GM04504 (cell line): ENCODE data around the gene HRC.
"Not testable (repeated sequence)": the region's sequence is repeated elsewhere in the genome, so short reads cannot be mapped to it uniquely, and the experiment has no call there.

ENCODE experiments used
- DNase-seq: peaks from one replicate; pipeline ENCODE4 v3.0.0-alpha.2; 2012; ENCODE audit warnings: low read depth

HRC gene, protein sequence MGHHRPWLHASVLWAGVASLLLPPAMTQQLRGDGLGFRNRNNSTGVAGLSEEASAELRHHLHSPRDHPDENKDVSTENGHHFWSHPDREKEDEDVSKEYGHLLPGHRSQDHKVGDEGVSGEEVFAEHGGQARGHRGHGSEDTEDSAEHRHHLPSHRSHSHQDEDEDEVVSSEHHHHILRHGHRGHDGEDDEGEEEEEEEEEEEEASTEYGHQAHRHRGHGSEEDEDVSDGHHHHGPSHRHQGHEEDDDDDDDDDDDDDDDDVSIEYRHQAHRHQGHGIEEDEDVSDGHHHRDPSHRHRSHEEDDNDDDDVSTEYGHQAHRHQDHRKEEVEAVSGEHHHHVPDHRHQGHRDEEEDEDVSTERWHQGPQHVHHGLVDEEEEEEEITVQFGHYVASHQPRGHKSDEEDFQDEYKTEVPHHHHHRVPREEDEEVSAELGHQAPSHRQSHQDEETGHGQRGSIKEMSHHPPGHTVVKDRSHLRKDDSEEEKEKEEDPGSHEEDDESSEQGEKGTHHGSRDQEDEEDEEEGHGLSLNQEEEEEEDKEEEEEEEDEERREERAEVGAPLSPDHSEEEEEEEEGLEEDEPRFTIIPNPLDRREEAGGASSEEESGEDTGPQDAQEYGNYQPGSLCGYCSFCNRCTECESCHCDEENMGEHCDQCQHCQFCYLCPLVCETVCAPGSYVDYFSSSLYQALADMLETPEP

DNA sequence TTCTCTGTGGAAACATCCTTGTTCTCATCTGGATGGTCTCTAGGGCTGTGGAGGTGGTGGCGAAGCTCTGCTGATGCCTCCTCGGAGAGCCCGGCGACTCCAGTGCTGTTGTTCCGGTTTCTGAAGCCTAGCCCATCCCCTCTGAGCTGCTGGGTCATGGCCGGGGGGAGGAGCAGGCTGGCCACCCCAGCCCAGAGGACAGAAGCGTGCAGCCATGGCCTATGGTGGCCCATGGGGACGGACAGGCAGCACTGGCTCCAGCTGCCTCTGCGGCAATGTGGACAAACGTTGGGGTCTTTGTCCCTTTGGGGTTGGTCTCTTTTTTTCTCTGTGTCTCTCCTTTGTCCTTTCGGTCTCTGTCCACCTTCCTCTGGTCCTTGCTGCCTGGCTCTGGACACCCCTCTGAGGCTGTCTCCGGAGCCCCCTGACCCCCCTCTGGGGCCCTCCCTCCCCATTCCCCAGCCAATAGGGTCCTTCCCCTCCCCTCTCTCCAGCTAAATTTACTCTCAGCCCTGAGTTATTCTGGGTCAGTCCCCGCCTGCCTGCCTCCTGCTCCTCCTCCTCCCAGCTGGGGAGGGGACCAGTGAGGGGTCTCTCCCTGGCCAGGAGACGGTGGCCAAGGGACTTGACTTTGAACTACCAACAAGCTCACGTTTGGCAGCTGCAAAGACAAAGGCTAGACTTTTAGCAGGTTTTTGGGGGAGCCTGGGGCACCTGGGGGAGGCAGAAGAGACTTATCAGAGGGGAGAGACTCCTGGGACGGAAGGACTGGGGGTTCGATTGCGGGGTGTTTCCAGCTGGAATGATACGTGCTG lies at the start of gene HRC:
Gene HRC, minus strand, starts transcription at position 392 of the 815 bp plus-strand sequence. Its CDS starts 159 bp downstream, at position 233.
- DNase-seq = no peak

DNA sequence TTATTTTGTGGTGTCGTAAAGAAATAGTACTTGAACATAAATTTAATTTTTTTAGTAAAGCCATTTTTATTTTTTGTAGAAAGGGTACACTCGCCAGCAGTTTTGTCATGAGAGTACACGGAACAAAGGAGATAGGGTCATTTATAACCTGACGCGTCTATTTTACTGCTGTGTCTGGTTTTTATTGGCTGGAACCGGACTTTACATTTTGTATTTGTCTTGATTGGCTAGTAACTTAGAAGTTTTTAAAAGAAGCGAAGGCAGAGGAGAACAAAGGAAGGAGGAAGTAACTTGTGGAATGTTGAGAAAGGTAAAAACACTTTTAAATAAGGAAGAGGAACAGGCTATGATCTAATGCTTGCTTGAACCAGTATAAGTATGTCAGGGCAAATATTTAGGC lies 45.8 kb upstream of the HRC start:
- no peak for DNase-seq

DNA sequence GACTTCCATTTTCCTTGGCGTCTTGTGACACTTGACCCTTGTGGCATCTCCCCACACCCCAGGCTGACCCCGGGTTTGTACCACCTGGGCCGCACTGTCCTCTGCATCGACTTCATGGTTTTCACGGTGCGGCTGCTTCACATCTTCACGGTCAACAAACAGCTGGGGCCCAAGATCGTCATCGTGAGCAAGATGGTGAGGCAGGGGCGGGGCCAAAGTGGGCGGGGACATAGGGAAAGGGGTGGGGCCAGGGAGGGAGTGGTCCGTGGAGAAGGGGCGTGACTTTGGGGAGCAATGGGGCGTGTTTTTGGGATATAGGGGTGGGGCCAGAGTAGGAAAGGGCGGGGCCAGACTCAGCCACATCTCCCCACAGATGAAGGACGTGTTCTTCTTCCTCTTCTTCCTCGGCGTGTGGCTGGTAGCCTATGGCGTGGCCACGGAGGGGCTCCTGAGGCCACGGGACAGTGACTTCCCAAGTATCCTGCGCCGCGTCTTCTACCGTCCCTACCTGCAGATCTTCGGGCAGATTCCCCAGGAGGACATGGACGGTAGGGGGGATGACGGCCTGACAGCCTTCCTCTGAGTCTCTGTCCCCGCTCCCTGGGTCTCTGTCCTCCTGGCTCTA lies 45.2 kb upstream of the HRC start:
- DNase-seq = no peak

DNA sequence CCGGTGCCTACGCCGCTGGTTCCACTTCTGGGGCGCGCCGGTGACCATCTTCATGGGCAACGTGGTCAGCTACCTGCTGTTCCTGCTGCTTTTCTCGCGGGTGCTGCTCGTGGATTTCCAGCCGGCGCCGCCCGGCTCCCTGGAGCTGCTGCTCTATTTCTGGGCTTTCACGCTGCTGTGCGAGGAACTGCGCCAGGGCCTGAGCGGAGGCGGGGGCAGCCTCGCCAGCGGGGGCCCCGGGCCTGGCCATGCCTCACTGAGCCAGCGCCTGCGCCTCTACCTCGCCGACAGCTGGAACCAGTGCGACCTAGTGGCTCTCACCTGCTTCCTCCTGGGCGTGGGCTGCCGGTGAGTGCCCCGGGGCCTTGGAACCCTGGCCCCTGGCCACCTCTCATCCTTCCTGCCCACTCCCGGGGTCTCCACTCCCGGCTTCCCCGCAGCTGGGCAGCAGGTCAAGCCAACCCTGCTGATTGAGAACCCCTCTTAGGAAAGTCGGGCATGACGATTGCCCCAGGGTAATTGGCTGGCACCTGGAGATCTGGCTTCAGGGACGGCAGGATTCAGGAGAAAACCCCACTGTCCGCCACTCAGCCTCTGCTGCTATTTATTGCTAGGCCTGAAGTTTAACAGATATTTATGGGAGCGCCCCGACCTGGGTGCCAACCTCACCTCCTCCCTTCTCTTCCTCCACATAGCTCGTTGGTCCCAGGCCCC lies 41.5 kb upstream of the HRC start:
- DNase-seq = no peak

DNA sequence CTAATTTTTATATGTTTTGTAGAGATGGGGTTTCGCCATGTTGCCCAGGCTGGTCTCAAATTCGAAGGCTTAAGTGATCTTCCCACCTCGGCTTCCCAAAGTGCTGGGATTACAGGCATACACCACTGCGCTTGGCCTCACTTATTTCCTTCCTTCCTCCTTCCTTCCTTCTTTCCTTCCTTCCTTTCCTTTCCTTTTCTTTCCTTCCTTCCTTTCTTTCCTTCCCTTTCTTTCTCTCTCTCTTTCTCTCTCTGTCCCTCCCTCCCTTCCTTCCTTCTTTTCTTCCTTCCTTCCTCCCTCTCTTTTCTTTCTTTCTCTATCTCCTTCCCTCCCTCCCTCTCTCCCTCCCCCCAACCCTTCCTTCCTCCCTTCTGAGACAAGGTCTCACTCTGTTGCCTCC lies 39.2 kb upstream of the HRC start:
- DNase-seq = no peak

DNA sequence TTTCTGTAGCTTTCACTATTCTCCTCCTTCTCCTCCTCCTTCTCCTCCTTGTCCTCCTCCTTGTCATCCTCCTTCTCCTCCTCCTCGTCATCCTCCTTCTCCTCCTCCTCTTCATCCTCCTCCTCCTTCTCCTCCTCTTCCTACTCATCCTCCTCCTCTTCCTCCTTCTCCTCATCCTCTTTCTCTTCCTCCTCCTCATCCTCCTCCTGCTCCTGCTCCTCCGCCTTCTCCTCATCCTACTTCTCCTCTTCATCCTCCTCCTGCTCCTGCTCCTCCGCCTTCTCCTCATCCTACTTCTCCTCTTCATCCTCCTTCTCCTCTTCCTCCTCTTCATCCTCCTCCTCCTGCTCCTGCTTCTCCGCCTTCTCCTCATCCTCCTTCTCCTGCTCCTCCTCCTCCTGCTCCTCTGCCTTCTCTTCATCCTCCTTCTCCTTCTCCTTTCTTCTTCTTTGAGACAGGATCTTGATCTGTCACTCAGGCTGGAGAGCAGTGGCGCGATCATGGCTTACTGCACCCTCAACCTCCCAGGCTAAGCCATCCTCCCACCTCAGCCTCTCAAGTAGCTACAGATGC lies 38.7 kb upstream of the HRC start:
- DNase-seq = no peak

DNA sequence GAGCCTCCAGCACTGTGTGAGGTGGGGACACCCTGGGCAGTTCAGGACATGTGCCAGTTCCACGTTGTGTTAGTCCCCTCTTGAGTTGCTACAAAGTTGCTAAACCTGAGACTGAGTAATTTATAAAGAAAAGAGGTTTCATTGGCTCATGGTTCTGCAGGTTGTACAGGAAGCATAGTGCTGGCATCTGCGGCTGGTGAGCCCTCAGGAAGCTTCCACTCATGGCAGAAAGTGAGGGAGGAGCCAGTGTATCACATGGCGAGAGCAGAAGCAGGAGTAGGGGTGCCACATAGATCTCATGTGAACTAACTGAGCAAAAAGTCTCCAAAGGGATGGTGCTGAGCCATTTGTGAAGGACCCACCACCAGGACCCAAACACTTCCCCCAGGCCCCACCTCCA lies 35.6 kb upstream of the HRC start:
- no peak for DNase-seq

DNA sequence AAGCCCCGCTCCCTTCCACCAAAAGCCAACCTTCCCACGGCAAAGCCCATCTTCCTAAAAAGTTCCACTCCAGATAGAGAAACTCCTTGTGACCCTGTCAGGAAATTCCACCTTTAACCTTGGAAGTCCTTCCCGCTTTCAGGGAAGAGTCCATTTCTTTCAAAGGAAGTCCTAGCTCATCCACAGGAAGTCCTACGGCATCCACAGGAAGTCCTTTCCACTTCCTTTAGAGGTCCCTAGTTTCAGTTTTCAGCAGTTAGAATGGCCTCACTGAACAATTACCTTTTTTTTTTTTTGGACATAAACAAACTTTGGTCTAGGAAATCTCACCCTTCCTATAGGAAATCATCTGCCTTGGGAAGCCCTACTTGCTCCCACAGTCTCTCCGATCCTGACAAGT lies 34.1 kb upstream of the HRC start:
- DNase-seq = no peak

DNA sequence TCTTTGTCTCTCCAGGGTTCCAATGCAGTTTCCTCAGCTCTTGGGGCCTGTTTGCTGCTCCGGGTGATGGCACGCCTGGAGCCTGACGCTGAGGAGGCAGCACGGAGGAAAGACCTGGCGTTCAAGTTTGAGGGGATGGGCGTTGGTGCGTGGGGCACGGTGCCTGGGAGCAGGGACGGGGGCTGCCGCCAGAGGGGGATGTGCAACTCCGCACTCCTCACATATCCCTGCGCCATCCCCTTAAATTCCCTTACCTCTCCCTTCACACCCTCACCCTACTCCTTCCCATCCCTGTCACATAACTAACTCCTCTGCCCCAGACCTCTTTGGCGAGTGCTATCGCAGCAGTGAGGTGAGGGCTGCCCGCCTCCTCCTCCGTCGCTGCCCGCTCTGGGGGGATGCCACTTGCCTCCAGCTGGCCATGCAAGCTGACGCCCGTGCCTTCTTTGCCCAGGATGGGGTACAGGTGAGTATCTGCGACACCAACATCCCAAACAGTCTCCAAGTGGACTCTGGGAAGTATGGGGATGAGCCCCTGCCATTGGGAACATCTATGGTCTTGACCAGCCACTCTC lies 33.5 kb upstream of the HRC start:
- DNase-seq = no peak

DNA sequence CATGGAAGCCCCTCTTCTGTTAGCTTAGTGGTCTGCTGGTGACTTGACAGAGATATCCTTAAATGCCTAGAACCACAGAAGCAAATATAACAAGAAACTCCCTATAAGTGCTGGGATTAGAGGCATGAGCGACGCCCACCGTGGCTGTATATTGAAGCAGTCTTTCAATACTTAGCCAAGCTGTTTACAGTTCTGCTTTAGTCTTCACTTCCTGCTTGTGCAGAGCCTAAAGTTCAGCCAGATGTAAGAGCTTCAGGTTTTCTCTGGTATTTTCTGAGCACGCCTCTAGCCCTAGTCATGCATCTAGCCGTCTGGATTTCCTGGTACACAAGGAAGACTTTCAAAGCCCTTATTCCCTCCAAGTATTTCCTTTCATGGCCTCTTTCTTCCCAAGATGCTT lies 30.9 kb upstream of the HRC start:
- no peak for DNase-seq

DNA sequence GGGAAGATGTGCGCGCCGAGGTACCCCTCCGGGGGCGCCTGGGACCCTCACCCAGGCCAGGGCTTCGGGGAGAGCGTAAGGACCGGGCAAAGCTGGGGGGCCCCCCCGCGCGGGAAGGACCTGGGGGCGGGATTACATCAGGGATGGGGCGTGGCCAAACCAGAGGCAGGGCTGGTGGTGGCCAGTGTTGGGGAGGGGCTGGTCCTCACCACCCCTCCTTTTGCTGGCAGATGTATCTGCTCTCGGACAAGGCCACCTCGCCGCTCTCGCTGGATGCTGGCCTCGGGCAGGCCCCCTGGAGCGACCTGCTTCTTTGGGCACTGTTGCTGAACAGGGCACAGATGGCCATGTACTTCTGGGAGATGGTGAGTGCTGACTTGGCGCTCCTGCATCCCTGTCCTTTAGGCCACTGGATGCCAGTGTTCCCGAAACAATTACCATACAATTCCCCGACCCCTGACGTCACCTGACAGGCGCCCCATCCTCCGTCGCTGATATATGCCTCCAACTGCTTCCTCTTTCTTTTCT lies 27.7 kb upstream of the HRC start:
- no peak for DNase-seq

DNA sequence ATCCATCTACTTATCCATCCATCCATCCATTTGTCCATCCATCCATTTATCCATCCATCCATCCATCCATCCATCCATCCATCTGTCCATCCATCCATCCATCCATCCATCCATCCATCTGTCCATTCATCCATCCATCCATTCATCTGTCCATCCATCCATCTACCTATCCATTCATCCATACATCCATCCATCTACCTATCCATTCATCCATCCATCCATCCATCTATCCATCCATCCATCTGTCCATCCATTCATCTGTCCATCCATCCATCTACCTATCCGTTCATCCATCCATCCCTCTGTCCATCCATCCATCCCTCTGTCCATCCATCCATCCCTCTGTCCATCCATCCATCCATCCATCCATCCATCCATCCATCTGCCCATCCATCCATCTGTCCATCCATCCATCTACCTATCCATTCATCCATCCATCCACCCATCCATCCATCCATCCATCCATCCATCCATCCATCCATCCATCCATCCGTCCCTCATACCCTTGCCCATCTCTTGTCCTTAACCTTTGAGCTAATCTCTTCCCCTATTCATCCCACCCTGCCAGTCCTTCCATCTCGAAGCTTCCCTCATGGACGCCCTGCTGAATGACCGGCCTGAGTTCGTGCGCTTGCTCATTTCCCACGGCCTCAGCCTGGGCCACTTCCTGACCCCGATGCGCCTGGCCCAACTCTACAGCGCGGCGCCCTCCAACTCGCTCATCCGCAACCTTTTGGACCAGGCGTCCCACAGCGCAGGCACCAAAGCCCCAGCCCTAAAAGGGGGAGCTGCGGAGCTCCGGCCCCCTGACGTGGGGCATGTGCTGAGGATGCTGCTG lies 27.0 kb upstream of the HRC start:
- not testable (repeated sequence) for DNase-seq

DNA sequence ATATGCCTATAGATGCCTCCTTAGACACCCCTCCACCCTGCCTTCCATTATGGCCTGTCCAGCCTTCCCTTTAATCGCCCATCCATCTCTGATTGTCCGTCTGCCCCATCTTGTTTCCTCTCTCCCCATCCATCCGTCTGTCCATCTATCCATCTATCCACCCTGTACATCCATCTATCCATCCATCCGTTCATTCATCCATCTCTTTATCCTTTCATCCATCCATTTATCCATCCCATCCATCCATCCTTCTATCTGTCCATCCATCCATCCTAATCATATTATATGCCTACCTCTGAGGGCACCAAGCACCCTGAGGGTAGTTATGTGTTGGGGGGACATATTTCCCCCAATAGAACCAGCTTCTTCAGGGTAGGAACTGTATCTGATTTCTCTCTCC lies 25.5 kb upstream of the HRC start:
- DNase-seq = no peak

DNA sequence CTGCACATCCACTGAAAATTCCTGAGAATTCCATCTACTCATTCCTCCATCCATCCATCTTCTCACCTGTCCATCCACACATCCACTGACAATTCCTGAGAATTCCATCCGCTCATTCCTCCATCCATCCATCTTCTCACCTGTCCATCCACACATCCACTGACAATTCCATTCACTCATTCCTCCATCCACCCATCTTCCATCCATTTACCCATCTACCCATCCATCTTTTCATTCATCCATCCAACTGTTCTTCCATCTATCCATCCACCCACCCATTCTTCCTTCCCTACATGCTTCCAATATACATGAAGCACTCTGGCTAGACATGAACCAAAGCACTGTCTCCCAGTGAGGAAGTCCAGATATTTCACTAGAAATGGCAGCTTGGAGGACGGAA lies 18.0 kb upstream of the HRC start:
- no peak for DNase-seq

DNA sequence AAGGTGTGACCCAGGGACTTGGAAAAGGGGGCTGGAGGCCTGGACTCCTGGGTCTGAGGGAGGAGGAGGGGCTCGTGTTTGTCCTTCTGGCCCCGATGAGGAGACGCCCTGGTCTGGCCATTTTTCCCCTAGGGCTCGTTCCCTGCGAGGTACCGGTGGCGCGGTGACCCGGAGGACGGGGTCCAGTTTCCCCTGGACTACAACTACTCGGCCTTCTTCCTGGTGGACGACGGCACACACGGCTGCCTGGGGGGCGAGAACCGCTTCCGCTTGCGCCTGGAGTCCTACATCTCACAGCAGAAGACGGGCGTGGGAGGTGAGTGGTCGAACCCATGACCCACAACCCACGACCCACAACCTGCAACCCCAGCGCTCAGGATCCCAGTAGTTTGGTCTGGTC lies 13.2 kb upstream of the HRC start:
- no peak for DNase-seq

DNA sequence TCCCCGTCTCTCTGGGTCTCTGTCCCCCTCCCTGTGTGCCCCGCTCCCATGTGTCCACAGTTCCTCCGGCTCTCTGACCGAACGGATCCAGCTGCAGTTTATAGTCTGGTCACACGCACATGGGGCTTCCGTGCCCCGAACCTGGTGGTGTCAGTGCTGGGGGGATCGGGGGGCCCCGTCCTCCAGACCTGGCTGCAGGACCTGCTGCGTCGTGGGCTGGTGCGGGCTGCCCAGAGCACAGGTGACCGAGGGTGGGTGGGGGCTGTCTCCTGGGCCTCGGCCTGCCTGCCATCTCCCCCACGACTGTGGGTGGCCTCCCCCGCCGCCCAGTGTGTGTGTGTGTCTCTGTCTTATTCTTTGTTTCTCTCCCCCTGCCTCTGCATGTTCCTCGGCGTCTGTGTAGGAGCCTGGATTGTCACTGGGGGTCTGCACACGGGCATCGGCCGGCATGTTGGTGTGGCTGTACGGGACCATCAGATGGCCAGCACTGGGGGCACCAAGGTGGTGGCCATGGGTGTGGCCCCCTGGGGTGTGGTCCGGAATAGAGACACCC lies 12.7 kb upstream of the HRC start:
- DNase-seq = no peak

DNA sequence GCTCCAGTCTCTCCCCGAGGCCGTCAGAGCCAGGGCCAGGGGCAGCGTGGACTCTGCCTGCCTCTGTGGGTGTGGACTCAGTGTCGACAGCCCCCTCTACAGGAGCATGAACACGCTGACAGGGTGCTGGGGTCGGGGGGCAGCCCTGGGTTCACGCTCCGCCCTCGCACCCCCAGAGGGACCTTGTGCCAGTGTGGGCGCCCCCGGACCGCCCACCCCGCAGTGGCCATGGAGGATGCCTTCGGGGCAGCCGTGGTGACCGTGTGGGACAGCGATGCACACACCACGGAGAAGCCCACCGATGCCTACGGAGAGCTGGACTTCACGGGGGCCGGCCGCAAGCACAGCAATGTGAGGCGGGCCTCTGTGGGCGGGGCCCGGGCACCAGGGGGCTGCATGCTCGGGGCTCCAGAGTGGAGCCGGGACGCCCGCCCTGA lies 10.7 kb upstream of the HRC start:
- DNase-seq = no peak

DNA sequence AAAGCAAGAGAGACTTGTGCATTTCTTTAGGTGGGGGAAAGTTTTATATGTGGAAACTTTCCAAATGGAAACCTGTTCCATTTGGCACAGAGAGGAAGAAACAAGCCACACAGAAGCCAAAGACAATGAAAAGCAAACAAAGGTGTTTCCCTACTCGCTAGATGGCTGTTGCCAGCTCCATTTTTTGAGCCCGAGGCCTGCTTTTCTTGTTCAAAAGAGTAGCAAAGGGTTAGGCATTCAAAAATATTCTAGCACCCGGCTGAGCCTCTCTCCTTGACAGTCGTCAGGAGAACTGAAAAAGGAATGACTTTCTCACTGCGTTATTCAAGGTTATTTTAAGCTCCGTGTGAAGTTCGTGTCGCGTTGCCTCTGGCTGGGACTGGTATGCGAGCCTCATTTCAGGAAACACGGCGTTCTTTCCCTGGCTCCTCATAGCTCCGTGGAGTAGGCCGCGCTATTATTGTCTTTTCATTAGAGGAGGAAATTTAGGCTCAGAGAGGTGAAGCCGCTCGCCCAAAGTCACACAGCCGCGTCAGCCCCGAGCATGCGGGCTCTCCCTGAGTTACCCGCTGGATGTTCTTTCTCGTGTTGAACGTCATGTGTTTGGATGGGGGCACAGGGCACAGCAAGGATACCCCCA lies 10.0 kb upstream of the HRC start:
- no peak for DNase-seq

DNA sequence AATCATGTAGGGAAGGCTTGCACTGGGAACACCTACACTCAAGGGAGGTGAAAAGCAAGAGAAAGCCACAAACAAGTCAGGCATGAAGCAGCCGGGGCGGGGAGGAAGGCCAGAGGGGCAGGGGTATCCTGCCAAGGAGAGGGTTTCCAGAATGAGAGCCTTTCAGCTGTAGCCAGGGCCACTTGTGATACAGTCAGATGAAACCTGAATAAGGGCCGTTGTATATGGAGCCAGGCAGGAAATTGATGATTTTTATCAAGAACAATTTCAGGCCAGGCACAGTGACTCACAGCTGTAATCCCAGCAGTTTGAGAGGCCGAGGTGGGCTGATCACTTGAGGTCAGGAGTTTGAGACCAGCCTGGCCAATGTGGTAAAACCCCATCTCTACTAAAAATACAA lies 6.8 kb upstream of the HRC start:
- no peak for DNase-seq
